ENCODE data around the gene MYO16.

DNA sequence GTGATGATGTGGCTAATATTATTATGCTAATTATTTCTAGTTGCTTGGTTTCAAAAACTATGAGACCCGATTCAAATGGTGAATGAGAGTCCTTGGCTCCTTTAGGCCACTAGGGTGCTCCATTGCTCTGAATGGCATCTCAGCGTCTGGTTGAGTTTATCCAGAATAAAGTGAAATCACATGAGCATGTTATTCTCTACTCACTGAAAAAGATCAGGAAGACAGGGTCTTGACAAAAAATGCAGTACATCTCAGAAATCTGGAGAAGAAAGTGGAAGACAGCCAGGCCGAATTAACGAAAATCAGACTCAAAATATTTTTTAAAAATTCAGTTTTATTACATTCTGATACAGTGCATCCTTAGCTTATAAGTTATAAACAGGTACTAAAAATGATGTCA lies 516.2 kb downstream of the MYO16 start:
- TF ChIP-seq GATA2 (IDR thresholded peaks at IDR 0.05; ENCODE audit: low read depth, low read length): no peak
- TF ChIP-seq GATA3 (IDR thresholded peaks at IDR 0.05; ENCODE audit: low read depth, low read length): no peak
